OCI-LY7 (cell line): ENCODE measurements around the gene SCN1A.

Experiments used
- EZH2phosphoT487 ChIP-seq: fragments of 200-600 bp; sonication (generic); IDR thresholded peaks from 2 replicates; pipeline ENCODE4 v1.6.1; 2018; ENCODE audit warnings: low read depth, borderline replicate concordance, mild to moderate bottlenecking, mixed run types, antibody characterized with exemption, low read length, moderate library complexity, mixed read lengths
- TF ChIP-seq, protein P1 (sequence below): fragments of 200-600 bp; sonication (generic); conservative IDR thresholded peaks from 2 replicates; pipeline ENCODE4 v1.5.1; 2014; ENCODE audit warnings: mild to moderate bottlenecking, antibody characterized with exemption, low read length, moderate library complexity, mixed read lengths

DNA sequence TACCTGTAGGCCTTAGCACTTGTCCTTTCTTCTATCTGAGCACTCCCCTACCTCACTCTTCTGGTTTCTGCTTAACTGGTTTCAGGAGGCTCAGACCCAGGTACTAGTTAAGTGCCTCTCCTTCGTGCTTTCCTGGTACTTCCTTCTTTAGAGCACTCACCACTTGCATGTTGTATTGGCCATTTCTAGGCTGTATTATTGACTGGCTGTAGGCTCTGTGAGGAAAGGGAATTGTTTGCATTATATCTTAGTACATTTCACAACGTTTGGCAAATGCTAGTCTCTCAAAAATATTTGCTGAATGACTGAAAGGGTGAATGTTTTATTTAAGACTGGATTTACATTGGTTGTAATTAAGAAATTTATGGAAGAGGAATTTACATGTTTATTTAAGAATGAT lies 36.0 kb upstream of the SCN1A start:
- TF ChIP-seq, protein P1, sequence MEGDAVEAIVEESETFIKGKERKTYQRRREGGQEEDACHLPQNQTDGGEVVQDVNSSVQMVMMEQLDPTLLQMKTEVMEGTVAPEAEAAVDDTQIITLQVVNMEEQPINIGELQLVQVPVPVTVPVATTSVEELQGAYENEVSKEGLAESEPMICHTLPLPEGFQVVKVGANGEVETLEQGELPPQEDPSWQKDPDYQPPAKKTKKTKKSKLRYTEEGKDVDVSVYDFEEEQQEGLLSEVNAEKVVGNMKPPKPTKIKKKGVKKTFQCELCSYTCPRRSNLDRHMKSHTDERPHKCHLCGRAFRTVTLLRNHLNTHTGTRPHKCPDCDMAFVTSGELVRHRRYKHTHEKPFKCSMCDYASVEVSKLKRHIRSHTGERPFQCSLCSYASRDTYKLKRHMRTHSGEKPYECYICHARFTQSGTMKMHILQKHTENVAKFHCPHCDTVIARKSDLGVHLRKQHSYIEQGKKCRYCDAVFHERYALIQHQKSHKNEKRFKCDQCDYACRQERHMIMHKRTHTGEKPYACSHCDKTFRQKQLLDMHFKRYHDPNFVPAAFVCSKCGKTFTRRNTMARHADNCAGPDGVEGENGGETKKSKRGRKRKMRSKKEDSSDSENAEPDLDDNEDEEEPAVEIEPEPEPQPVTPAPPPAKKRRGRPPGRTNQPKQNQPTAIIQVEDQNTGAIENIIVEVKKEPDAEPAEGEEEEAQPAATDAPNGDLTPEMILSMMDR, result no peak
- TF ChIP-seq EZH2phosphoT487, result no peak
